Brain microvascular endothelial cell (primary cell): ENCODE measurements around the gene PTPRN2.

Source experiments
- DNase-seq: peaks from one replicate; pipeline ENCODE4 v3.0.0-alpha.2; 2020
- H3K27ac ChIP-seq: fragments of 250-450 bp; sonication (Bioruptor Pico); 2 replicates; pipeline ENCODE4 v1.5.1; 2020; ENCODE audit warnings: mild to moderate bottlenecking, moderate library complexity
- H3K27me3 ChIP-seq: fragments of 250-450 bp; sonication (Bioruptor Pico); replicated peaks from 2 replicates; pipeline ENCODE4 v1.5.1; 2020; ENCODE audit warnings: mild to moderate bottlenecking
- H3K36me3 ChIP-seq: fragments of 250-450 bp; sonication (Bioruptor Pico); replicated peaks from 2 replicates; pipeline ENCODE4 v1.5.1; 2020; ENCODE audit warnings: mild to moderate bottlenecking
- H3K4me3 ChIP-seq: 2 replicates; pipeline ENCODE4 v1.5.1; 2011; ENCODE audit warnings: low read depth, mild to moderate bottlenecking, control low read depth, low read length, moderate library complexity
- CTCF ChIP-seq: IDR thresholded peaks from 2 replicates; pipeline ENCODE4 v1.5.1; 2011; ENCODE audit warnings: low read depth, mild to moderate bottlenecking, moderate library complexity, low read length, control low read depth, inconsistent platforms; ENCODE audit errors: missing control alignments
- in situ Hi-C: cut with HindIII; loops from 2 replicates; pipeline ENCODE4 v1.10.0; 2017; ENCODE audit warnings: low sequenced_read_pairs, low pct_ligation_motif_present

Gene PTPRN2

DNA sequence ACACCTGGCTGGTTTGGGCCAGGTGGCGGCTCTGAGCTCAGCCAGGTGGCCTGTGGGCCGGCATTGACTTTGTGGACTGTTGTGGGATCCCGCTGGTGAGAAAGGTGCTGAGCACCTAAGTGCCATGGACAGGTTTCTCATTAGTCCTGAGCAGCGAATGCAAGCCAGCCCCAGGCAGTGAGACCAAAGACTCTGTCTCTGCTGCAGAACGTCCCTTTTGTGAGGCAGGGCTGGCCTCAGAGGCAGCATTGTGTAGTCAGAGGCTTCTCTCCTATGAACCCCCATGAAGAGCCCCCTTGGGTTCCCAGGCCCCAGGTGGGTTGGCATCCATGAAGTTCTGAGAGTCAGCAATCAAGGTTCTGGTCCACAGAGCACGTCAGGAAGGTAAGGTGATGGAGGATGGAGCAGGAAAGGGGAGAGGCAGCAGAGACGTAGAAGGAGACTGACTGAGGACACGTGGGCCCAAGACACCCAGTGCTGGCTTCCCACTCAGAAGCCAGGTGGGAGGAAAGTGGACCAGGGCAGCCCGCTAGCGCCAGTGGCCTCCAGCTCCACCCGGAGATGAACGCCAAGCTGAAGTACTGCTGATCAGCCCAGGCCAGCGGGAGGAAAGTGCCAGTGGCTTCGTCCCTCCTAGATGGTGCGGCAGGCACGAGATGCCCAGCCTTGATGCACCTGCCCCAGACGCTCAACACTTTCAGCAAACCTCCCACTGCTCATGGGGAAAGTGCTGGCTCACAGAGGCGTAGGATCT, 19.2 kb upstream of the PTPRN2 start:
- TF ChIP-seq CTCF, result no peak
- Histone ChIP-seq H3K4me3 (no peak overlapping the region), H3K27ac (no peak overlapping the region), H3K36me3 (no peaks in the 10 kb centered on the region), H3K27me3 (no peaks in the 10 kb centered on the region)
- DNase-seq, result no peak
- in situ Hi-C loops, result no loop called here

GRCh38 chr7:158606129-158606528, 18.5 kb upstream of the PTPRN2 start:
- H3K27ac ChIP-seq, result no peak overlapping the region
- H3K27me3 ChIP-seq, result no peaks in the 10 kb centered on the region
- TF ChIP-seq CTCF, result no peak
- H3K36me3 ChIP-seq, result no peaks in the 10 kb centered on the region
- DNase-seq, result no peak
- no peak overlapping the region for H3K4me3 ChIP-seq
- in situ Hi-C loops, result no loop called here

DNA sequence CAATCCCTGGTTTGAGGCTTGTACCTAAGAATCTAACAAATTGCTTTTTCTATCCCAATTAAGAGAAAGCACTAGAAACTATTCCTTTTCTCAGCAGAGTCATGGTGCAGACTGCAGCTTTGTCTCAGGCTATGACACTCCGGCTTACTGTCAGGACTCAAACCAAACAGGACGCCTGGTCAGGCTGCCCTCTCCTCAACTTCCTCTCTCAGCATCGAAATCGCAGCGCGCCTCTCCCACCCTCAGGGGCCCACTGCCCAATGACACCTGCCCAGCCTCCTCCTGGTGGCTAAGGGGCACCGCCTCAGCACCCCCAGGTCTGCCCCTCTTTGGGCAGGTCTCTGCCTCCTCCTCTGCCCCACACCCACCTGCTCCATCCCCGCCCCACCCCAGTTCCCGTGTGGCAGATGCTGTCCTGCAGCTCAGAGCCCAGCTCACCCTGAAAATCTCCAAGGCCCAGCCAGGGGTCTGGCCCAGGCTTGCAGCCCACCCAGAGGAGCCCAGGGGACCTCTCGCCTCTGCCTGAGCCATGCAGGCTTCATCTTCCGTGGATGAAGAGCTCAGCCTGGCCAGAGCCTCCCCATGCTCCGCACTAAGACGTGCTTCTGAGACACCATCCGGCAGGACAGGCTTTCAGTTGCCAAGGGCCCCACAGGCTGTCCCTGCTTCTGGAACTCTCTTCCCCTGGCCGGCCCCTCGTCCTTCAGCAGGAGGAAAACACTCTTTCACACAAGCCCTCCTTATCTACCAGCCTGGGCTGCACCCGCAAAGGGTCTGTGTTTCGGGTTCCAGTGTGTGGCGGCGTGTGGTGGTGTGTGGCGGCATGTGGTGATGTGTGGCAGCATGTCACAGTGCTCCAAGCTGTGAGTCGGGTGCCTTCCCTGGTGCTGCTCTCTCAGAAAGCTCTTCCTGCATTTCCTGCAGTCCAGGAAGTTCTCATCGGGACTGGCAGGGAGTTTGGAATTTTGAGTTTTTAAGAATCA, 16.4 kb upstream of the PTPRN2 start:
- Histone ChIP-seq H3K27me3 (no peaks in the 10 kb centered on the region), H3K4me3 (no peak overlapping the region), H3K27ac (no peak overlapping the region), H3K36me3 (no peaks in the 10 kb centered on the region)
- in situ Hi-C loops, result no loop called here
- DNase-seq, result no peak
- no peak for TF ChIP-seq CTCF

DNA sequence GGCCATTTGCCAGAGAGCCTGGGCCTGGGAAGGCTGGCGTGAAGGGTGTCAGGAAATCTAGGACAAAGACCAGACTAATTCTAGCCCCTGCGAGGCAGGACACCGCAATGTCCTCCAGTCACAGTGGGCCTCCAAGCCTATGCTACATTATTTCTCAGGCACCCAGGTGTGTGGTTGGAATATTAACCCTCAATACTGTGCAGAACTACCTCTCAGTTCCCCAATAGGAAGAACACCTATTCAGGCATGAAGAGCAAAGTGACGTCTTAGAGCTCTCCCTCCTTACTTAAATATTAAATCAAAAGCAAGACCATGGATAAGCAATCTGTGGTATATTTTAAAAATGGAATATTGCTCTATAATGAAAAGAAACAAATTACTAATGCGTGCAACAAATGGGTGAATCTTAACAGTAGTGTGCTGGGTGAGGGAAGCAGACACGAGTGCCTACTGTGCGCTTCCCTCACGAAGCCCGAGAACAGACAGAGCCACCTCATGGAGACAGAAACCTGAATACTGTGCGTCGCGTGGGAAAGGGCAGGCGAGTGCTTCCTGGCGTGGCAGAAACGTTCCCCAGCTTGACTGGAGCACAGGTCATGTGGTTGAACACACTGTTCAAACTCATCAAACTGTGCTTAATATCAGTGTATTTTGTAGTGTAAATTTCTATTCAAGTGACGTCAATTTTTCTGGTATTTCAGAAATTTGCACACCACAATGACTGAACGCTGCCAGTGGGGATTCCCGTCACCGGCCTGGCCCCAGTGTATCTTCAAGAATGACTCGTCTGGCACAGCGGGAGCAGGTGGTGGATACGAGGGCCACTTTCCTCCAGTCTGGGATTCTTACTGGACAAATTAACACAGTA, 15.5 kb upstream of the PTPRN2 start:
- TF ChIP-seq CTCF, result no peak
- no peak overlapping the region for H3K4me3 ChIP-seq
- in situ Hi-C loops, result no loop called here
- DNase-seq, result peak; percentile 76
- H3K27ac ChIP-seq, result no peak overlapping the region
- no peaks in the 10 kb centered on the region for H3K36me3 ChIP-seq
- H3K27me3 ChIP-seq, result no peaks in the 10 kb centered on the region

DNA sequence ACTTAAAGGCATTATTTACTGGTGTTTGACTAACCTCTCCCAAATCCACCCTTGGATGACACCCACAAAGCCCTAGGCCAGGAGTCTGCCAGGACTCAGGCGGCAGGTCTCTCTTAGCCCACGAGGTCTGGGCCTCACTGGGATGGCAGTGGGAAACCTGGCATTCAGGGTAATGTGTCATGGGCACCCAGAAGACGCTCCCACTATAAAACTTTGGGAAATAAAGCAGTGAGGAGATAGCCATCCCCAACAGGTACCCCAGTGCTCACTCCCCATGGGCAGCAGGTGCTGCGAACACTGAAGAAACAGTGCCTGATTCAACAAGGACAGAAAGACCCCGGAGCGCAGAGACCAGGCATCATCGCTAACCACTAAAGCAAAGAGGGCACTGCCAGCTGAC, 14.4 kb upstream of the PTPRN2 start:
- no peaks in the 10 kb centered on the region for H3K27me3 ChIP-seq
- H3K27ac ChIP-seq, result no peak overlapping the region
- no peak overlapping the region for H3K4me3 ChIP-seq
- H3K36me3 ChIP-seq, result no peaks in the 10 kb centered on the region
- no peak for DNase-seq
- TF ChIP-seq CTCF, result no peak
- in situ Hi-C loops, result no loop called here
